ENCODE results near the gene RHOA. TPM values are rescaled to one million over a fixed set of nuclear protein-coding genes. Genes with fewer than 3 reads are reported as not detected.

The RHOA gene
- total and polyA plus RNA-seq, 4 donors: 144 to 169 (median 160) TPM

- no peaks in the 10 kb centered on the region for H3K27me3 ChIP-seq (ENCODE audit: control insufficient read depth in 4 of 4, insufficient read depth in 4 of 4, low read length in 3 of 4)
- DNase-seq (ENCODE audit: low spot score): no peak
- peaks cover 11 to 33% (median 25%) of the 10 kb centered on the region in 4 donors for H3K36me3 ChIP-seq (ENCODE audit: control insufficient read depth in 4 of 4, insufficient read depth in 3 of 4, low read depth in 1 of 4, low read length in 3 of 4)
- no peak overlapping the region for H3K9ac ChIP-seq (ENCODE audit: low read depth in 1 of 2, low read length in 2 of 2)
- H3K4me1 ChIP-seq (ENCODE audit: control insufficient read depth in 4 of 4, insufficient read depth in 4 of 4, low read length in 3 of 4): peaks cover 0 to 5% (median 3%) of the 10 kb centered on the region in 4 donors
- TF ChIP-seq ATF3 (IDR thresholded peaks at IDR 0.05): no peak
- no peak for TF ChIP-seq FOXA1 (IDR thresholded peaks at IDR 0.05)
- TF ChIP-seq CTCF (IDR thresholded peaks at IDR 0.05; ENCODE audit: low read depth, low read length, missing input control): no peak
- TF ChIP-seq GABPA (IDR thresholded peaks at IDR 0.05 in 1 of 2, conservative IDR thresholded peaks at IDR 0.05 in 1 of 2): no peak
- no peak overlapping the region for H3K27ac ChIP-seq (ENCODE audit: low read depth in 1 of 2, low read length in 2 of 2)
- H3K4me3 ChIP-seq (ENCODE audit: low read depth in 1 of 3, low read length in 3 of 3): no peak overlapping the region
- 97% methylated on average over 5 of the region's 5 CpGs for WGBS
- no peaks in the 10 kb centered on the region for H3K9me3 ChIP-seq (ENCODE audit: control insufficient read depth in 4 of 4, low read length in 3 of 4)
Observed at GRCh38 chr3:49333916-49334633, 77.7 kb downstream of the RHOA start.

DNA sequence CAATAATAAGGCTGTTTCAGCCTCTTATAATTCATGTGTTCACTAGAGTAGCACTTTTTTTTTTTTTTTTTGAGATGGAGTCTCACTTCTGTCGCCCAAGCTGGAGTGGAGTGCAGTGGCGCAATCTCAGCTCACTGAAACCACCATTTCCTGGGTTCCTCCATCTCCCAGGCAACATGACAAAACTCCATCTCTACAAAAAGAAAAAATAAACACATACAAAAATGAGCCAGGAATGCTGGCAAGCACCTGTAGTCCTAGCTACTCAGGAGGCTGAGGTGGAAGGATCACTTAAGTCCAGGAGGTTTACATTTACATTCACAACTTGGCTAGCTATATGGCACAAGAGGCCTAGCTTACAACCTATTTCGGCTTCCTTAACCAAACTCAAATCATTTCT lies 78.7 kb downstream of the RHOA start:
- Histone ChIP-seq H3K27ac (ENCODE audit: low read depth in 1 of 2, low read length in 2 of 2) (no peak overlapping the region), H3K9ac (ENCODE audit: low read depth in 1 of 2, low read length in 2 of 2) (no peak overlapping the region), H3K4me1 (ENCODE audit: control insufficient read depth in 4 of 4, insufficient read depth in 4 of 4, low read length in 3 of 4) (no peaks in the 10 kb centered on the region), H3K9me3 (ENCODE audit: control insufficient read depth in 4 of 4, low read length in 3 of 4) (no peaks in the 10 kb centered on the region), H3K36me3 (ENCODE audit: control insufficient read depth in 4 of 4, insufficient read depth in 3 of 4, low read depth in 1 of 4, low read length in 3 of 4) (peaks cover 13 to 33% (median 25%) of the 10 kb centered on the region in 4 donors), H3K4me3 (ENCODE audit: low read depth in 1 of 3, low read length in 3 of 3) (no peak overlapping the region), H3K27me3 (ENCODE audit: control insufficient read depth in 4 of 4, insufficient read depth in 4 of 4, low read length in 3 of 4) (no peaks in the 10 kb centered on the region)
- TF ChIP-seq ZBTB33 (IDR thresholded peaks at IDR 0.05): no peak
- no peak for TF ChIP-seq CTCF (IDR thresholded peaks at IDR 0.05; ENCODE audit: low read depth, low read length, missing input control)
- no peak for TF ChIP-seq SP1 (IDR thresholded peaks at IDR 0.05)
- TF ChIP-seq GABPA (IDR thresholded peaks at IDR 0.05 in 1 of 2, conservative IDR thresholded peaks at IDR 0.05 in 1 of 2): no peak
- no peak for TF ChIP-seq YY1 (IDR thresholded peaks at IDR 0.05)
- no peak for TF ChIP-seq EGR1 (IDR thresholded peaks at IDR 0.05; ENCODE audit: low read depth in 2 of 2)
- no peak for TF ChIP-seq ATF3 (IDR thresholded peaks at IDR 0.05)
- TF ChIP-seq FOXA2 (IDR thresholded peaks at IDR 0.05): no peak
- TF ChIP-seq, protein P1, sequence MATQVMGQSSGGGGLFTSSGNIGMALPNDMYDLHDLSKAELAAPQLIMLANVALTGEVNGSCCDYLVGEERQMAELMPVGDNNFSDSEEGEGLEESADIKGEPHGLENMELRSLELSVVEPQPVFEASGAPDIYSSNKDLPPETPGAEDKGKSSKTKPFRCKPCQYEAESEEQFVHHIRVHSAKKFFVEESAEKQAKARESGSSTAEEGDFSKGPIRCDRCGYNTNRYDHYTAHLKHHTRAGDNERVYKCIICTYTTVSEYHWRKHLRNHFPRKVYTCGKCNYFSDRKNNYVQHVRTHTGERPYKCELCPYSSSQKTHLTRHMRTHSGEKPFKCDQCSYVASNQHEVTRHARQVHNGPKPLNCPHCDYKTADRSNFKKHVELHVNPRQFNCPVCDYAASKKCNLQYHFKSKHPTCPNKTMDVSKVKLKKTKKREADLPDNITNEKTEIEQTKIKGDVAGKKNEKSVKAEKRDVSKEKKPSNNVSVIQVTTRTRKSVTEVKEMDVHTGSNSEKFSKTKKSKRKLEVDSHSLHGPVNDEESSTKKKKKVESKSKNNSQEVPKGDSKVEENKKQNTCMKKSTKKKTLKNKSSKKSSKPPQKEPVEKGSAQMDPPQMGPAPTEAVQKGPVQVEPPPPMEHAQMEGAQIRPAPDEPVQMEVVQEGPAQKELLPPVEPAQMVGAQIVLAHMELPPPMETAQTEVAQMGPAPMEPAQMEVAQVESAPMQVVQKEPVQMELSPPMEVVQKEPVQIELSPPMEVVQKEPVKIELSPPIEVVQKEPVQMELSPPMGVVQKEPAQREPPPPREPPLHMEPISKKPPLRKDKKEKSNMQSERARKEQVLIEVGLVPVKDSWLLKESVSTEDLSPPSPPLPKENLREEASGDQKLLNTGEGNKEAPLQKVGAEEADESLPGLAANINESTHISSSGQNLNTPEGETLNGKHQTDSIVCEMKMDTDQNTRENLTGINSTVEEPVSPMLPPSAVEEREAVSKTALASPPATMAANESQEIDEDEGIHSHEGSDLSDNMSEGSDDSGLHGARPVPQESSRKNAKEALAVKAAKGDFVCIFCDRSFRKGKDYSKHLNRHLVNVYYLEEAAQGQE (IDR thresholded peaks at IDR 0.05): no peak
- TF ChIP-seq RAD21 (IDR thresholded peaks at IDR 0.05): no peak
- no peak for TF ChIP-seq FOXA1 (IDR thresholded peaks at IDR 0.05)
- no peak for TF ChIP-seq HNF4A (conservative IDR thresholded peaks at IDR 0.05)
- no peak for TF ChIP-seq JUND (IDR thresholded peaks at IDR 0.05)
- no peak for TF ChIP-seq NR2F2 (IDR thresholded peaks at IDR 0.05)
- WGBS: 87% methylated on average over 3 of the region's 3 CpGs
- no peak for DNase-seq (ENCODE audit: low spot score)
